Vagina (tissue), 2 donors: ENCODE measurements around the gene GLI1. TPM values are rescaled to one million over a fixed set of nuclear protein-coding genes. Genes with fewer than 3 reads are reported as not detected.
"Not testable (repeated sequence)": the region's sequence is repeated elsewhere in the genome, so short reads cannot be mapped to it uniquely, and the experiment has no call there.

Source experiments
- DNase-seq, 2 donors: peaks; one replicate each; pipeline ENCODE4 v3.0.0-alpha.2; 2017; ENCODE audit errors: extremely low spot score in 2 of 2
- H3K27ac ChIP-seq: fragments of 200-600 bp; sonication (generic); one replicate; pipeline ENCODE4 v1.5.1; 2019
- H3K27me3 ChIP-seq: fragments of 200-600 bp; sonication (generic); one replicate; pipeline ENCODE4 v1.5.1; 2019
- H3K36me3 ChIP-seq, 2 donors: fragments of 200-600 bp; sonication (generic); one replicate each; pipeline ENCODE4 v1.5.1; 2017 to 2019
- H3K4me1 ChIP-seq: fragments of 200-600 bp; sonication (generic); one replicate; pipeline ENCODE4 v1.5.1; 2019
- H3K4me3 ChIP-seq, 2 donors: fragments of 200-600 bp; sonication (generic); 1 replicate in 1 of 2; 2 replicates in 1 of 2; pipeline ENCODE4 v1.5.1; 2016 to 2019
- H3K9me3 ChIP-seq: fragments of 200-600 bp; sonication (generic); one replicate; pipeline ENCODE4 v1.5.1; 2019
- POLR2A ChIP-seq, 2 donors: fragments of 450-650 bp; IDR thresholded peaks; one replicate each; pipeline ENCODE4 v1.6.1; 2017; ENCODE audit warnings: antibody characterized with exemption in 2 of 2, mild to moderate bottlenecking in 2 of 2, moderate library complexity in 2 of 2
- POLR2AphosphoS5 ChIP-seq, 2 donors: sonication (generic); formaldehyde crosslinking; IDR thresholded peaks; one replicate each; pipeline ENCODE4 v1.9.0; 2017; ENCODE audit warnings: antibody characterized with exemption in 2 of 2, mild to moderate bottlenecking in 2 of 2, low read depth in 1 of 2; ENCODE audit not compliant: insufficient read depth in 1 of 2
- intact Hi-C: fragments of 100-400 bp; cut with DNase I; formaldehyde crosslinking; loops from one replicate; pipeline ENCODE4 v1.15.1; 2023
- total RNA-seq: library from RNA; depleted of rRNA; stranded (reverse); fragments of >200 nt; gene quantifications from one replicate; pipeline ENCODE4 v1.2.3, GENCODE V29; 2016
- TF ChIP-seq, protein P1 (sequence below), 3 experiments: fragments of 450-650 bp in 2 of 3; fragments of 200-600 bp in 1 of 3; sonication (generic) in 1 of 3; IDR thresholded peaks; one replicate each; pipeline ENCODE4 v1.5.1; 2017 to 2019; ENCODE audit warnings: antibody characterized with exemption in 3 of 3, mild to moderate bottlenecking in 2 of 3, moderate library complexity in 2 of 3

The GLI1 gene
- total RNA-seq, 1 donor from 2014 or later, result 0.25 TPM

DNA sequence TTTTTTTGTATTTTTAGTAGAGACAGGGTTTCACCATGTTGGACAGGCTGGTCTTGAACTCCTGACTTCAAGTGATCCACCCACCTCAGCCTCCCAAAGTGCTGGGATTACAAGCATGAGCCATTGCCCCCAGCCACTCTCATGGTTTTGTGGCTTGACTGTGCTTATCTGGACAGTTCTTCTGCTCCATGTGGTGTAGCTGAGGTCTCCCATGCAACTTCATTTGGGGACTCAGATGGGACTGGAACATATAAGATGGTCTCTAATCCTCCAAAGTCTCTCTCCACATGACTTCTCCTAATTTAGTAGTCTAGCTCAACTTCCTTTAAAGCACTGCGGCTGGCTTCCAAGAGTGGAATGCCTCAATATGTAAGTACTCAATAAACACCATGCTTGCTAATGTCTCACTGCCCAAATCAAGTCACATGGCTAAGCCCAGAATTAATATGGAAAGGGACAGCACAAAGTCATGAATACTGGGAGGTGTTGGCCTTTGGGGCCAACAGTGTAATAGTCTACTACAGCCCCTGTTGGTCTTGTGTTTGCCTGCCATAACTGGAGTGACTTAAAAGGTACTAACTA, 17.6 kb upstream of the GLI1 start:
- no peak for DNase-seq
- Histone ChIP-seq H3K27ac (no peak overlapping the region), H3K4me1 (no peaks in the 10 kb centered on the region), H3K27me3 (no peaks in the 10 kb centered on the region), H3K9me3 (no peaks in the 10 kb centered on the region), H3K36me3 (no peaks in the 10 kb centered on the region), H3K4me3 (no peak overlapping the region)
- intact Hi-C loops, result no loop called here
- TF ChIP-seq POLR2A (IDR thresholded peaks at IDR 0.05) (no peak), POLR2AphosphoS5 (IDR thresholded peaks at IDR 0.05; ENCODE audit: insufficient read depth in 1 of 2, low read depth in 1 of 2) (no peak)
- TF ChIP-seq, protein P1, sequence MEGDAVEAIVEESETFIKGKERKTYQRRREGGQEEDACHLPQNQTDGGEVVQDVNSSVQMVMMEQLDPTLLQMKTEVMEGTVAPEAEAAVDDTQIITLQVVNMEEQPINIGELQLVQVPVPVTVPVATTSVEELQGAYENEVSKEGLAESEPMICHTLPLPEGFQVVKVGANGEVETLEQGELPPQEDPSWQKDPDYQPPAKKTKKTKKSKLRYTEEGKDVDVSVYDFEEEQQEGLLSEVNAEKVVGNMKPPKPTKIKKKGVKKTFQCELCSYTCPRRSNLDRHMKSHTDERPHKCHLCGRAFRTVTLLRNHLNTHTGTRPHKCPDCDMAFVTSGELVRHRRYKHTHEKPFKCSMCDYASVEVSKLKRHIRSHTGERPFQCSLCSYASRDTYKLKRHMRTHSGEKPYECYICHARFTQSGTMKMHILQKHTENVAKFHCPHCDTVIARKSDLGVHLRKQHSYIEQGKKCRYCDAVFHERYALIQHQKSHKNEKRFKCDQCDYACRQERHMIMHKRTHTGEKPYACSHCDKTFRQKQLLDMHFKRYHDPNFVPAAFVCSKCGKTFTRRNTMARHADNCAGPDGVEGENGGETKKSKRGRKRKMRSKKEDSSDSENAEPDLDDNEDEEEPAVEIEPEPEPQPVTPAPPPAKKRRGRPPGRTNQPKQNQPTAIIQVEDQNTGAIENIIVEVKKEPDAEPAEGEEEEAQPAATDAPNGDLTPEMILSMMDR (IDR thresholded peaks at IDR 0.05), result no peak

DNA sequence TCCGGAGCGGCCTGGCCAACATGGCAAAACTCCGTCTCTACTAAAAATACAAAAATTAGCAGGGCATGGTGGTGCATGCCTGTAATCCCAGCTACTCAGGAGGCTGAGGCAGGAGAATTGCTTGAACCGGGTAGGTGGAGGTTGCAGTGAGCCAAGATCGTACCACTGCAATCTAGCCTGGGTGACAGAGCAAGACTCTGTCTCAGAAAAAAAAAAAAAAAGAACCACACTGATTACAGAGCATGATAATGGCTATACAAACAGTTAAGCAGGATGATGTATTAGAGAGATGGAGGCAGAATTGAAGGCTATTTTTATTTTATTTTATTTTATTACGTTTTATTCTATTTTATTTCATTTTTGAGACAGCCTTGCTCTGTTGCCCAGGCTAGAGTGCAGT, 15.2 kb upstream of the GLI1 start:
- intact Hi-C loops, H3K27me3 ChIP-seq, H3K9me3 ChIP-seq, H3K4me1 ChIP-seq, H3K4me3 ChIP-seq, H3K27ac ChIP-seq, DNase-seq, H3K36me3 ChIP-seq: not testable (repeated sequence)

DNA sequence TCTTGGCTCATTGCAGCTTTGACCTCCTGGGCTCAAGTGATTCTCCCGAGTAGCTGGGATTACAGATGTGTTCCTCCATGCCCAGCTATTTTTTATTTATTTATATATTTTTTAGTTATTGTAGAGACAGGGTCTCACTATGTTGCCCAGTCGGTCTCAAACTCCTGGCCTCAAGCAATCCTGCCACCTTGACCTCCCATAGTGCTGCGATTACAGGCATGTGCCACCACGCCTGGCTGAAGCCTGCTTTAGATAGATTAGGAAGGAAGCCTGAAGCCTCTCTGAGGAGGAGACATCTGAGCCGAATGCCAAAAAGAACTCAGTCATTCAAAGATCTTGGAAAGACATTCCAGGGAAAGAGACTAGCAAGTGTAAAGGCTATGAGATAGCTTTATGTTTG, 14.8 kb upstream of the GLI1 start:
- no peak for TF ChIP-seq POLR2A (IDR thresholded peaks at IDR 0.05)
- TF ChIP-seq POLR2AphosphoS5 (IDR thresholded peaks at IDR 0.05; ENCODE audit: insufficient read depth in 1 of 2, low read depth in 1 of 2), result no peak
- TF ChIP-seq, protein P1 (IDR thresholded peaks at IDR 0.05), result no peak
- no peaks in the 10 kb centered on the region for H3K9me3 ChIP-seq
- no peak for DNase-seq
- no peaks in the 10 kb centered on the region for H3K27me3 ChIP-seq
- H3K36me3 ChIP-seq, result no peaks in the 10 kb centered on the region
- no peak overlapping the region for H3K27ac ChIP-seq
- H3K4me1 ChIP-seq, result no peaks in the 10 kb centered on the region
- intact Hi-C loops, result no loop called here
- no peak overlapping the region for H3K4me3 ChIP-seq

DNA sequence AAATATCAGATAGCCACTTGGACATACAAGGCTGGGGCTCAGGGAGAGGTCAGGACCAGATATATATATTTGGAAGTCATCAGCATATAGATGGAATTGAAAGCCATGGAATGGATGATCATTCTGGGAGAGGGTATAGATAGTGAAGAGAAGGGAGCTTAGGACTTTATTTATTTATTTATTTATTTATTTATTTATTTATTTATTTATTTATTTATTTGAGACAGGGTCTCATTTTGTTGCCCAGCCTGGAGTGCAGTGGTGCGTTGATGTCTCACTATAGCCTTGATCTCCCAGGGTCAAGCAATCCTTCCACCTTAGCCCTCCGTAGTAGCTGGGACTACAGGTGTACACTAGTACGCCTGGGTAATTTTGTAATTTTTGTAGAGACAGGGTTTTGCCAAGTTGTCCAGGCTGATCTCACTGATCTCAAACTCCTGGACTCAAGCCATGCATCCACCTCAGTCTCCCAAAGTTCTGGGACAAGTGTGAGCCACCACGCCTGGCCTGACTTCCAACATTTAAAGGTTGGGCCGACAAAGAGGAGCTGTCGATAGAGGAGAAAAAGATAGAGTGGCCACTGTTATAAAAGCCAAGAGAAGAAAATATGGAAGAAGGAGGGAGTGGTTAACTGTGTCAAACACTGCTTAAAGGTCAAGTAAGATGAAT, 13.2 kb upstream of the GLI1 start:
- no peaks in the 10 kb centered on the region for H3K9me3 ChIP-seq
- intact Hi-C loops, result no loop called here
- no peak for TF ChIP-seq POLR2A (IDR thresholded peaks at IDR 0.05)
- TF ChIP-seq POLR2AphosphoS5 (IDR thresholded peaks at IDR 0.05; ENCODE audit: insufficient read depth in 1 of 2, low read depth in 1 of 2), result no peak
- TF ChIP-seq, protein P1 (IDR thresholded peaks at IDR 0.05), result no peak
- no peak for DNase-seq
- H3K27me3 ChIP-seq, result no peaks in the 10 kb centered on the region
- H3K4me1 ChIP-seq, result no peaks in the 10 kb centered on the region
- no peak overlapping the region for H3K27ac ChIP-seq
- no peaks in the 10 kb centered on the region for H3K36me3 ChIP-seq
- H3K4me3 ChIP-seq, result no peak overlapping the region

DNA sequence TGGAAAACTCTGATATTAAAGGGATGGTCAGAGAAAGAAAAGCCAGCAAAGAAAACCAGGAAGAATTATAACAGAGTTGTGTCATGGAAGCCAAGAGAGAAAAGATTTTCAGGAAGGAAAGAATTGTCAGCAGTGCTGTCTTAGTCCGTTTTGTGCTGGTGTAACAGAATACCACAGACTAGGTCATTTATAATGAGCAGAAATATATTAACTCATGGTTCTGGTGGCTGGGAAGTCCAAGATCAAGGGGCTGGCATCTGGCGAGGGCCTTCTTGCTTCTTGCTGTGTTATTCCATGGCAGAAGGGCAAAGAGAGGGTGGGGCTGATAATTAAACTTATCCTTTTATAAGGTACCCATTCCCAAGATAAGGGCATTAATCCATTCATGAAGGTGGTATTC, 10.9 kb upstream of the GLI1 start:
- Histone ChIP-seq H3K9me3 (no peaks in the 10 kb centered on the region), H3K4me1 (no peaks in the 10 kb centered on the region), H3K36me3 (no peaks in the 10 kb centered on the region), H3K4me3 (no peak overlapping the region), H3K27me3 (no peaks in the 10 kb centered on the region), H3K27ac (no peak overlapping the region)
- intact Hi-C loops, result no loop called here
- no peak for DNase-seq
- TF ChIP-seq POLR2AphosphoS5 (IDR thresholded peaks at IDR 0.05; ENCODE audit: insufficient read depth in 1 of 2, low read depth in 1 of 2) (no peak), POLR2A (IDR thresholded peaks at IDR 0.05) (no peak)
- TF ChIP-seq, protein P1 (IDR thresholded peaks at IDR 0.05), result no peak
